Testis (tissue), 5 donors: Measurements from ENCODE around the gene SESTD1. TPM values are rescaled to one million over a fixed set of nuclear protein-coding genes. Genes with fewer than 3 reads are reported as not detected.

Experiments used
- DNase-seq: peaks from one replicate; pipeline ENCODE4 v3.0.0-alpha.2; 2019
- H3K27ac ChIP-seq, 2 donors: fragments of 200-600 bp; sonication (generic); one replicate each; pipeline ENCODE4 v1.5.1; 2019
- H3K27me3 ChIP-seq: fragments of 200-600 bp; sonication (generic); one replicate; pipeline ENCODE4 v1.5.1; 2019
- H3K36me3 ChIP-seq: fragments of 200-600 bp; sonication (generic); one replicate; pipeline ENCODE4 v1.5.1; 2017; ENCODE audit warnings: low read depth; ENCODE audit errors: missing control alignments
- H3K4me1 ChIP-seq: fragments of 200-600 bp; sonication (generic); one replicate; pipeline ENCODE4 v1.5.1; 2019
- H3K4me3 ChIP-seq, 2 donors: fragments of 200-600 bp; sonication (generic); one replicate each; pipeline ENCODE4 v1.5.1; 2017 to 2019
- H3K9me3 ChIP-seq: fragments of 200-600 bp; sonication (generic); one replicate; pipeline ENCODE4 v1.5.1; 2017
- POLR2A ChIP-seq: fragments of 450-650 bp; IDR thresholded peaks from one replicate; pipeline ENCODE4 v1.6.1; 2017; ENCODE audit warnings: antibody characterized with exemption, mild to moderate bottlenecking, moderate library complexity
- WGBS, 2 donors: methylation state at CpG; one replicate each; pipeline ENCODE4 v1.1.5; 2018; 5-methylcytosine and 5-hydroxymethylcytosine counted together
- intact Hi-C: fragments of 100-400 bp; cut with DNase I; formaldehyde crosslinking; loops from one replicate; pipeline ENCODE4 v1.15.1; 2023; ENCODE audit warnings: low total_unique reads
- long read RNA-seq, 2 donors: transcript quantifications; one replicate each; lab custom pipeline, GENCODE V29; 2026
- polyA plus RNA-seq: library from polyadenylated mRNA; stranded (reverse); fragments of 350-450 nt; fragmentation: Illumina TruSeq; extraction: RNeasy Lipid Tissue Mini Kit (QIAGEN cat#74804); gene quantifications from one replicate; pipeline ENCODE4 v1.2.3, GENCODE V29; 2014; ENCODE audit warnings: low read depth, low replicate concordance; ENCODE audit not compliant: insufficient read depth
- total RNA-seq, 2 donors: library from RNA; depleted of rRNA; stranded (reverse); fragments of >200 nt; gene quantifications; one replicate each; pipeline ENCODE4 v1.2.3, GENCODE V29; 2016
- TF ChIP-seq, protein P1 (sequence below), 3 experiments: fragments of 450-650 bp in 2 of 3; fragments of 200-600 bp in 1 of 3; sonication (generic) in 1 of 3; IDR thresholded peaks; one replicate each; pipeline ENCODE4 v1.5.1; 2016 to 2019; ENCODE audit warnings: antibody characterized with exemption in 3 of 3, mild to moderate bottlenecking in 2 of 3, moderate library complexity in 1 of 3

Gene SESTD1, protein sequence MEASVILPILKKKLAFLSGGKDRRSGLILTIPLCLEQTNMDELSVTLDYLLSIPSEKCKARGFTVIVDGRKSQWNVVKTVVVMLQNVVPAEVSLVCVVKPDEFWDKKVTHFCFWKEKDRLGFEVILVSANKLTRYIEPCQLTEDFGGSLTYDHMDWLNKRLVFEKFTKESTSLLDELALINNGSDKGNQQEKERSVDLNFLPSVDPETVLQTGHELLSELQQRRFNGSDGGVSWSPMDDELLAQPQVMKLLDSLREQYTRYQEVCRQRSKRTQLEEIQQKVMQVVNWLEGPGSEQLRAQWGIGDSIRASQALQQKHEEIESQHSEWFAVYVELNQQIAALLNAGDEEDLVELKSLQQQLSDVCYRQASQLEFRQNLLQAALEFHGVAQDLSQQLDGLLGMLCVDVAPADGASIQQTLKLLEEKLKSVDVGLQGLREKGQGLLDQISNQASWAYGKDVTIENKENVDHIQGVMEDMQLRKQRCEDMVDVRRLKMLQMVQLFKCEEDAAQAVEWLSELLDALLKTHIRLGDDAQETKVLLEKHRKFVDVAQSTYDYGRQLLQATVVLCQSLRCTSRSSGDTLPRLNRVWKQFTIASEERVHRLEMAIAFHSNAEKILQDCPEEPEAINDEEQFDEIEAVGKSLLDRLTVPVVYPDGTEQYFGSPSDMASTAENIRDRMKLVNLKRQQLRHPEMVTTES
- total RNA-seq (10 to 100 TPM; 50.0 to 56.1 TPM), polyA plus RNA-seq (94.5 TPM)
- long read RNA-seq, donor 1, full-length matches to known transcripts: 11 of 16 reads
- long read RNA-seq, donor 1, partial matches to known transcripts: 5 of 16 reads
- long read RNA-seq, donor 1, other reads (novel, unspliced or antisense): 0 of 16 reads
- long read RNA-seq, donor 2, full-length matches to known transcripts: 4 of 4 reads
- long read RNA-seq, donor 2, partial matches to known transcripts: 0 of 4 reads
- long read RNA-seq, donor 2, other reads (novel, unspliced or antisense): 0 of 4 reads

DNA sequence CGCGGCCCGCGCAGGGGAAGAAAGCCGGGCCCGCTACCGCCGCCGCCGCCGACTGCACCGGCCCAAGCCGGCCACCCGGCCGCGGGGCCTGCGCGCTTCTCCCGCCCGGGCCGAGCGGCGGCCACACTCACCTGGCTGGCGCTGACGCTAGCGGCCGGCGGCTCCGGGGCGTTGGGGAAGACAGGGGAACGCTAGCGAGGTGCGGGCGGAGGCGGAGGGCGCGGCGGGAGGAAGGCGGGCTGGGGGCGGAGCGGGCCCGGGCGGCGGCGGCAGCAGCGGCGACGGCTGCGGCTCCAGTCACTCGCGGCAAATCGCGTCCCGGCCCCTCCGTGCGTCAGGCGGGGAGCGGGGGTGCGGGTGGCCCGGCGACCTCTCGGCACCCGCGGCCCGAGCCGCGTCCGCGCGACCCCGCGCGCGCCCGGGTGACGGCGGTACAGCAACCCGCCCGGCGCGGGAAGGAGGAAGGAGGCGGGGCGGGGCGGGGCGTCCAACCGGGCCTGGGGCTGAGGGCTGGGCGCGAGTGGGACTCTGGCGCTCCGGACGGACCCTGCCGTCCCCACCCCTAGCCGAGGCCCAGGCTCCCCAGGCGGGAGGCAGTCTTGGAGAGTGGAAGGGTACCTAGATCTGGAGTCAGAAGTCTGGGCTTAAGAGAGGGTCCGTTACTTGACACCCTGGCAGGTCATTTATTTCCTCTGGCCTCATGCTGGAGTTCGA lies at the start of gene SESTD1:
TSS of gene SESTD1 (minus strand) at position 465 of the 714 bp plus-strand sequence. CDS start 72,991 bp downstream, outside the sequence.
- H3K27ac ChIP-seq: peak within 1 kb of the TSS; percentile 92 to 93
- peaks cover 14% of the 10 kb centered on the region for H3K4me1 ChIP-seq
- no peaks in the 10 kb centered on the region for H3K27me3 ChIP-seq
- H3K4me3 ChIP-seq: peak within 1 kb of the TSS; percentile 88 to 90
- peak; percentile 76 for DNase-seq
- 0 to 1% methylated on average over 7 to 52 of the region's 96 CpGs for WGBS, 2 donors
- TF ChIP-seq, protein P1, sequence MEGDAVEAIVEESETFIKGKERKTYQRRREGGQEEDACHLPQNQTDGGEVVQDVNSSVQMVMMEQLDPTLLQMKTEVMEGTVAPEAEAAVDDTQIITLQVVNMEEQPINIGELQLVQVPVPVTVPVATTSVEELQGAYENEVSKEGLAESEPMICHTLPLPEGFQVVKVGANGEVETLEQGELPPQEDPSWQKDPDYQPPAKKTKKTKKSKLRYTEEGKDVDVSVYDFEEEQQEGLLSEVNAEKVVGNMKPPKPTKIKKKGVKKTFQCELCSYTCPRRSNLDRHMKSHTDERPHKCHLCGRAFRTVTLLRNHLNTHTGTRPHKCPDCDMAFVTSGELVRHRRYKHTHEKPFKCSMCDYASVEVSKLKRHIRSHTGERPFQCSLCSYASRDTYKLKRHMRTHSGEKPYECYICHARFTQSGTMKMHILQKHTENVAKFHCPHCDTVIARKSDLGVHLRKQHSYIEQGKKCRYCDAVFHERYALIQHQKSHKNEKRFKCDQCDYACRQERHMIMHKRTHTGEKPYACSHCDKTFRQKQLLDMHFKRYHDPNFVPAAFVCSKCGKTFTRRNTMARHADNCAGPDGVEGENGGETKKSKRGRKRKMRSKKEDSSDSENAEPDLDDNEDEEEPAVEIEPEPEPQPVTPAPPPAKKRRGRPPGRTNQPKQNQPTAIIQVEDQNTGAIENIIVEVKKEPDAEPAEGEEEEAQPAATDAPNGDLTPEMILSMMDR (IDR thresholded peaks at IDR 0.05): peak in 1 of 3 experiments; percentile 6
- TF ChIP-seq POLR2A: no peak
- intact Hi-C loops: no loop called here
- H3K9me3 ChIP-seq: no peaks in the 10 kb centered on the region
- no peaks in the 10 kb centered on the region for H3K36me3 ChIP-seq

DNA sequence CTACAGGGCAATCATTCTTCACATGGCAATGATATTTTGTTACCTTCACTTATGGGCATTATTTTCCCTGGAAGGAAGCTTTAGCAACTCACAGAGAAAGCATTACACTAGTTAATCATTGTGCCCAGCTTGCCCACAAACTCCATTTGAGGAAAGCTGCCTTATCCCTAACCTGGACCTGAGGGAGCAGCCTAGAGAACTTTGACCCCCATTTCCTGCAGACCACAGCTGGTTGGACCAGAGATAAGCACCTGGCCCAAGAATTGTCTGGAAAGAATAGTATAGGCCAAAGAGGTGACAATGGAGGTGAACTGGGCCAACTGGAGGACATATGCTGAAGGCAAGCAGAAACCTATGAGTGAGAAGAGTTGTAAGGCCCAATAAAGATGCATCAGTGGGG lies 48.4 kb upstream of the SESTD1 start:
- H3K4me1 ChIP-seq: no peaks in the 10 kb centered on the region
- no peak for TF ChIP-seq POLR2A
- TF ChIP-seq, protein P1 (IDR thresholded peaks at IDR 0.05): no peak
- intact Hi-C loops: no loop called here

DNA sequence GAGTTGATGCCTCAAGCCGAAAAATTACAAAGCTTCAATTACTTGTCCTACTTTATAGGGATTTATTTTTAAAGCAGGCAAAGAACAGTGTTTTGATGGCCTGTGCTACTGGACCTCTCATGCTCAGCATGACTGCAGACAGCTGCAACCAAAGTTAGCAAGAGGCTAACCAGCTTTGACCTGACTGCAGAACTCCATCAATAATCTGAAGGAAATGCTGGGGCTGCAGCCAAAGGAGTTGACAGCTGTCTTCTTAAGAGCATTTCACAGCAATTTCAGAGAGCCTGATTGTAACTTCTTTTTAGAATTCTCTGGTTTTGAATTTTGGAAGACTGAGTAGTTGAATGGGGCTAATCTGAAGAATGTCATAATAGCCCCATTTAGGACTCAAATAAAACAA lies 46.5 kb upstream of the SESTD1 start:
- no peak overlapping the region for H3K27ac ChIP-seq
- no peaks in the 10 kb centered on the region for H3K36me3 ChIP-seq
- 60 to 80% methylated on average over 1 of the region's 1 CpG for WGBS, 2 donors
- H3K9me3 ChIP-seq: no peaks in the 10 kb centered on the region
- DNase-seq: no peak
- no peak overlapping the region for H3K4me3 ChIP-seq
- H3K27me3 ChIP-seq: no peaks in the 10 kb centered on the region
- intact Hi-C loops: no loop called here
- no peaks in the 10 kb centered on the region for H3K4me1 ChIP-seq
- TF ChIP-seq, protein P1 (IDR thresholded peaks at IDR 0.05): no peak
- TF ChIP-seq POLR2A: no peak

More for the DNA sequence above, 48.4 kb upstream of the SESTD1 start:
- H3K9me3 ChIP-seq: no peaks in the 10 kb centered on the region
- no peaks in the 10 kb centered on the region for H3K36me3 ChIP-seq
- no peak overlapping the region for H3K4me3 ChIP-seq
- no peaks in the 10 kb centered on the region for H3K27me3 ChIP-seq
- DNase-seq: no peak
- no peak overlapping the region for H3K27ac ChIP-seq

DNA sequence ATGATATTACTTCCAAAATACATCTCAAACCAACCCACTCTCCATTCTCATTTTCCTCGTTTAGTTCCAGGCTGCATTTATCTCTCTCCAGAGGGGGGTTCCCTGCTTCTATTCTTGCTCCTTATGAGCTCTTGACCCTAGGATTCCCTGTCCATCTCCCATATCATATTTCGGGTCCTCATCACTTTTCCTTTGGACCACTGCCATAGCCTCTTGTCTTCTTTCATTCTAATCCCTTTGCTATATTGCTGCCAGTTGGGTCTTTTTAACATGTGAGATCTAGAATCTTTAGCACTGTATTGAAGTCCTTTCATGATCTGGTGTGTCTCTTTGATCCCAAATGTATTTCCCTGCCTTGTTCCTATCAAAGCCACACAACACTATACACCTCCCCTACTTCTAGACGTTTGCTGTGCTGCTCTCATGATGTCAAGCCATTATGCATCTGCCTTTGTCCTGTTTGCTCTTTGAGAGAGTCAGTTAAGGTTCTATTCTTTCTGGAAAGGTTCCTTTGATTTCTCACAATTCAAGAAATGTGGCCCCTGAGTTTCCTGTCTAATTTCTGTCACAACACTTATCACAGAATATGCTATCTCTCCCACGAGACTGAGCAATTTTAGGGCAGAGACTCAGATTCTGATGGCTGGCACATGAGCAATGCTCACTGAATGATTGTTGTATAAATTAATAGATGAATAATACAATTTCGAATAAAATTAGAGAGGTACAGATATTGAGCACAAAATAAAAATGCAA lies 43.2 kb upstream of the SESTD1 start:
- Histone ChIP-seq H3K36me3 (no peaks in the 10 kb centered on the region), H3K9me3 (no peaks in the 10 kb centered on the region), H3K27me3 (no peaks in the 10 kb centered on the region), H3K4me1 (no peaks in the 10 kb centered on the region), H3K4me3 (no peak overlapping the region), H3K27ac (no peak overlapping the region)
- WGBS, 2 donors: 69 to 73% methylated on average over 5 of the region's 5 CpGs
- no peak for TF ChIP-seq POLR2A
- TF ChIP-seq, protein P1 (IDR thresholded peaks at IDR 0.05): no peak
- intact Hi-C loops: no loop called here
- DNase-seq: no peak
